ENCODE measurements around the gene NSD1.
A peak's percentile ranks its signal among the peaks of the same experiment; 100 is the strongest.

Gene NSD1, protein sequence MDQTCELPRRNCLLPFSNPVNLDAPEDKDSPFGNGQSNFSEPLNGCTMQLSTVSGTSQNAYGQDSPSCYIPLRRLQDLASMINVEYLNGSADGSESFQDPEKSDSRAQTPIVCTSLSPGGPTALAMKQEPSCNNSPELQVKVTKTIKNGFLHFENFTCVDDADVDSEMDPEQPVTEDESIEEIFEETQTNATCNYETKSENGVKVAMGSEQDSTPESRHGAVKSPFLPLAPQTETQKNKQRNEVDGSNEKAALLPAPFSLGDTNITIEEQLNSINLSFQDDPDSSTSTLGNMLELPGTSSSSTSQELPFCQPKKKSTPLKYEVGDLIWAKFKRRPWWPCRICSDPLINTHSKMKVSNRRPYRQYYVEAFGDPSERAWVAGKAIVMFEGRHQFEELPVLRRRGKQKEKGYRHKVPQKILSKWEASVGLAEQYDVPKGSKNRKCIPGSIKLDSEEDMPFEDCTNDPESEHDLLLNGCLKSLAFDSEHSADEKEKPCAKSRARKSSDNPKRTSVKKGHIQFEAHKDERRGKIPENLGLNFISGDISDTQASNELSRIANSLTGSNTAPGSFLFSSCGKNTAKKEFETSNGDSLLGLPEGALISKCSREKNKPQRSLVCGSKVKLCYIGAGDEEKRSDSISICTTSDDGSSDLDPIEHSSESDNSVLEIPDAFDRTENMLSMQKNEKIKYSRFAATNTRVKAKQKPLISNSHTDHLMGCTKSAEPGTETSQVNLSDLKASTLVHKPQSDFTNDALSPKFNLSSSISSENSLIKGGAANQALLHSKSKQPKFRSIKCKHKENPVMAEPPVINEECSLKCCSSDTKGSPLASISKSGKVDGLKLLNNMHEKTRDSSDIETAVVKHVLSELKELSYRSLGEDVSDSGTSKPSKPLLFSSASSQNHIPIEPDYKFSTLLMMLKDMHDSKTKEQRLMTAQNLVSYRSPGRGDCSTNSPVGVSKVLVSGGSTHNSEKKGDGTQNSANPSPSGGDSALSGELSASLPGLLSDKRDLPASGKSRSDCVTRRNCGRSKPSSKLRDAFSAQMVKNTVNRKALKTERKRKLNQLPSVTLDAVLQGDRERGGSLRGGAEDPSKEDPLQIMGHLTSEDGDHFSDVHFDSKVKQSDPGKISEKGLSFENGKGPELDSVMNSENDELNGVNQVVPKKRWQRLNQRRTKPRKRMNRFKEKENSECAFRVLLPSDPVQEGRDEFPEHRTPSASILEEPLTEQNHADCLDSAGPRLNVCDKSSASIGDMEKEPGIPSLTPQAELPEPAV (N-terminal part only)

GRCh38 chr5:177133096-177133852 lies at the start of gene NSD1:
NSD1 (plus strand) TSS chr5:177133773; CDS start chr5:177135104, 1,331 bp downstream.
- H3K36me3 ChIP-seq (ENCODE audit: control insufficient read depth, insufficient read depth, low read length), result peaks cover 35% of the 10 kb centered on the region
- H3K9me3 ChIP-seq (ENCODE audit: control insufficient read depth, insufficient read depth, low read length), result no peaks in the 10 kb centered on the region
- peak within 1 kb of the TSS; percentile 94 for H3K9ac ChIP-seq (ENCODE audit: low read depth, low read length)
- H3K27ac ChIP-seq (ENCODE audit: low read depth, low read length), result peak within 1 kb of the TSS; percentile 97
- H3K27me3 ChIP-seq (ENCODE audit: control insufficient read depth, insufficient read depth, low read length), result no peaks in the 10 kb centered on the region
- peak within 1 kb of the TSS; percentile 76 for H3K4me3 ChIP-seq (ENCODE audit: low read depth, low read length)
- peaks cover 35% of the 10 kb centered on the region for H3K4me1 ChIP-seq (ENCODE audit: control insufficient read depth, insufficient read depth, low read length)

- no peaks in the 10 kb centered on the region for H3K27me3 ChIP-seq (ENCODE audit: control insufficient read depth, insufficient read depth, low read length)
- no peaks in the 10 kb centered on the region for H3K9me3 ChIP-seq (ENCODE audit: control insufficient read depth, insufficient read depth, low read length)
- H3K36me3 ChIP-seq (ENCODE audit: control insufficient read depth, insufficient read depth, low read length), result 0 out of 2 replicates have a peak, but pooled peaks cover 4% of the 10 kb centered on the region
- H3K9ac ChIP-seq (ENCODE audit: low read depth, low read length), result no peak overlapping the region
- H3K4me3 ChIP-seq (ENCODE audit: low read depth, low read length), result no peak overlapping the region
- H3K4me1 ChIP-seq (ENCODE audit: control insufficient read depth, insufficient read depth, low read length), result peaks cover 9% of the 10 kb centered on the region
- no peak overlapping the region for H3K27ac ChIP-seq (ENCODE audit: low read depth, low read length)
These were observed 49.4 kb upstream of the NSD1 start for GRCh38 chr5:177084175-177084574.

DNA sequence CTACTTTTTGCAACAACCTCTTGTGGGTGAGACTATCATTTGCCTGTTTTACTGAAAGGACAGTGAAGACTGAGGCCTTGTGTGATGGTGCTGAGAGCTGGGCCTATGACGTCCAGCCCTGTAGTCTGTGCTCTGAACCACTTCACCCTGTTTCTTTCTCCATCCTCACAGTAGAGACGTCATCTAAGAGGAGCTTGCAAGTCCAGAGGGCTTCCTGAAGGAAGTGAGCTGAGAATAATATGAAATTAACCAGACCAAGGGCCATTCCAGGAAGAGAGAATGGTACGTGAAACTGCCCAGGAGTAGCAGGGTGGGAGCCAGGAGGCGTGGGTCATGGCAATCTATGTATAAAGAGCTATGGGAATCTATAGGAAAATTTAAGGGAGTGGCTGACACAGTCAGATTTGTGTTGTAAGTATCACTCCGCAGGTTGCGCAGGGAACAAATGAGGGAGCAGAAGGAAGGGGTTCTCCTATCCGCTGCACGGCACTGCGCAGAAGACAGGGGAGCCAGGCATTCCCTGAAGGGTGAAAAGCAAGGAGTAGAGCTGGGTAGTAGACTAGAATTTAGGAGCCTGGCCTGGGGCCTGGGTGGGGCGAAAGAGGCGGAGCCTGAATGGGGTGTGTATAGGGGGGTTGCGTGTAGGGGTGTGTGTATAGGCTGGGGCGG lies 47.5 kb upstream of the NSD1 start:
- Histone ChIP-seq H3K4me1 (ENCODE audit: control insufficient read depth, insufficient read depth, low read length) (peaks cover 9% of the 10 kb centered on the region), H3K4me3 (ENCODE audit: low read depth, low read length) (peak overlapping the region; percentile 37; the same call in 1 of the 2 replicates), H3K9me3 (ENCODE audit: control insufficient read depth, insufficient read depth, low read length) (no peaks in the 10 kb centered on the region), H3K9ac (ENCODE audit: low read depth, low read length) (no peak overlapping the region), H3K27me3 (ENCODE audit: control insufficient read depth, insufficient read depth, low read length) (no peaks in the 10 kb centered on the region), H3K36me3 (ENCODE audit: control insufficient read depth, insufficient read depth, low read length) (peaks cover 20% of the 10 kb centered on the region), H3K27ac (ENCODE audit: low read depth, low read length) (no peak overlapping the region)

DNA sequence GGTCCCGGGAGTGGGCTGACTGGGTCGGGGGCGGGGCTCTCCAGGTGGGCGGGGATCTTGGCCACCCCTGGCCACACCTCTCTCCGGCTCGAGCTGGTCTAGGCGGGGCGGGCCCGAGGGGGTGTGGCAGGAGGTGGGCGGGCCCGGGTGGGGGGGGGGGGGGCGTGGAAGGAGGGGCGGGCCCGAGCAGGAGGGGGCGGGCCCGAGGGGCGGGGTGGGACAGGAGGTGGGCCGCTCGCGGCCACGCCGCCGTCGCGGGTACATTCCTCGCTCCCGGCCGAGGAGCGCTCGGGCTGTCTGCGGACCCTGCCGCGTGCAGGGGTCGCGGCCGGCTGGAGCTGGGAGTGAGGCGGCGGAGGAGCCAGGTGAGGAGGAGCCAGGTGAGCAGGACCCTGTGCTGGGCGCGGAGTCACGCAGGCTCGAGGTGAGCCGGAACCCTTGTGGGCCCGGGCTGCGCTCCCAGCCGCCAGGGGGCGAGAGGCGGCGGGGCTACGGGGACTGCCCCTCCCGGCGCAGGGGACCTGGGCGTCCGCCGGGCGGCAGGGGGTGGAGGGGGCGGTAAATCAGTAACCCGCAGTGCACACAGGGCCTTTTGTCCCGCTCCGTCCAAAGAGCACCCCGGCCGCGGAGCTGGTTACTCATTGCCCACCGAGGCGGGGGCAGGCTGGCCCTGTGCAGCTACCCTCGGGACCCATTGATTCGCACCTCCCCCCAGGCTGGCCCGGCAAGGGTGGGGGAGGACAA lies 46.7 kb upstream of the NSD1 start, which contains the start of gene FGFR4:
Gene FGFR4, plus strand, starts transcription at position 262 of the 744 bp plus-strand sequence. CDS start 2,688 bp downstream, outside the sequence.
- H3K9me3 ChIP-seq (ENCODE audit: control insufficient read depth, insufficient read depth, low read length), result no peaks in the 10 kb centered on the region
- H3K36me3 ChIP-seq (ENCODE audit: control insufficient read depth, insufficient read depth, low read length), result peaks cover 27% of the 10 kb centered on the region
- peak within 1 kb of the TSS; percentile 76 for H3K4me3 ChIP-seq (ENCODE audit: low read depth, low read length)
- H3K27ac ChIP-seq (ENCODE audit: low read depth, low read length), result peak within 1 kb of the TSS; percentile 83
- H3K4me1 ChIP-seq (ENCODE audit: control insufficient read depth, insufficient read depth, low read length), result peaks cover 9% of the 10 kb centered on the region
- no peaks in the 10 kb centered on the region for H3K27me3 ChIP-seq (ENCODE audit: control insufficient read depth, insufficient read depth, low read length)
- H3K9ac ChIP-seq (ENCODE audit: low read depth, low read length), result peak within 1 kb of the TSS; percentile 55

DNA sequence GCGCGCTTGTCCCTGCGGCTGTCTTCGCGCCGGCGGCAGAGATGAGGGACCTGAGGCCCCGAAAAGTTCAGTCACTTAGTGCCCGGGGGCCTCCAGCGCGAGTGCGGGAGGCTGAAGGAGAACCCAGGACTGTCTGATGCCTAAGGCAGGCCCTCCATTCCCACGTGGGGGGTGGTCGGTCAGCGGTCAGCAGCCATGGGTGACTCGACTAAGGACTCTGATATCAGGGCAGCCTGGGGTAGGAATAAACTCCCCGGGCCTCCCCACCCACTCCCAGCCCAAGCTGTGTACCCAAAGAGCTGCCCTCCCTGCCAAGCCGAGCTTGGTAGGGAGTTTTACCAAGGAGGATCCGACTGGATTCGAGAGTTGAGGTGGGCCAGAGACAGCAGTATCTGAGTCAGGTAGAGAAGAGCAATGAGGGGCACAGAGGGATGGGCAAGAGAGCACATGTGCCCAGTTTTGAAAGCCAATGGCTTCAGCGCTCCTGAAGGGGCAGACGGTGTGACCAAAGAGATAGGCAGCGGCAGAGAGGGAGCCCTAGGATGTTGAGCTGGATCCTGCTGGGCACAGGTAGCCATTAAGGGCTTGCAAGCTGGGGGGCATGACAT lies 46.1 kb upstream of the NSD1 start:
- H3K9ac ChIP-seq (ENCODE audit: low read depth, low read length), result peak overlapping the region; percentile 55
- peak overlapping the region; percentile 83 for H3K27ac ChIP-seq (ENCODE audit: low read depth, low read length)

GRCh38 chr5:177089127-177089526 lies 44.4 kb upstream of the NSD1 start:
- peaks cover 49% of the 10 kb centered on the region for H3K36me3 ChIP-seq (ENCODE audit: control insufficient read depth, insufficient read depth, low read length)
- H3K9me3 ChIP-seq (ENCODE audit: control insufficient read depth, insufficient read depth, low read length), result no peaks in the 10 kb centered on the region
- H3K4me3 ChIP-seq (ENCODE audit: low read depth, low read length), result no peak overlapping the region
- no peak overlapping the region for H3K27ac ChIP-seq (ENCODE audit: low read depth, low read length)
- no peaks in the 10 kb centered on the region for H3K27me3 ChIP-seq (ENCODE audit: control insufficient read depth, insufficient read depth, low read length)
- H3K4me1 ChIP-seq (ENCODE audit: control insufficient read depth, insufficient read depth, low read length), result peaks cover 9% of the 10 kb centered on the region
- no peak overlapping the region for H3K9ac ChIP-seq (ENCODE audit: low read depth, low read length)

More for the DNA sequence above, 46.1 kb upstream of the NSD1 start:
- Histone ChIP-seq H3K4me1 (ENCODE audit: control insufficient read depth, insufficient read depth, low read length) (peaks cover 9% of the 10 kb centered on the region), H3K36me3 (ENCODE audit: control insufficient read depth, insufficient read depth, low read length) (peaks cover 34% of the 10 kb centered on the region), H3K9me3 (ENCODE audit: control insufficient read depth, insufficient read depth, low read length) (no peaks in the 10 kb centered on the region), H3K27me3 (ENCODE audit: control insufficient read depth, insufficient read depth, low read length) (no peaks in the 10 kb centered on the region), H3K4me3 (ENCODE audit: low read depth, low read length) (peak overlapping the region; percentile 76)

- Histone ChIP-seq H3K4me3 (ENCODE audit: low read depth, low read length) (no peak overlapping the region), H3K9me3 (ENCODE audit: control insufficient read depth, insufficient read depth, low read length) (no peaks in the 10 kb centered on the region), H3K27ac (ENCODE audit: low read depth, low read length) (no peak overlapping the region), H3K9ac (ENCODE audit: low read depth, low read length) (no peak overlapping the region), H3K36me3 (ENCODE audit: control insufficient read depth, insufficient read depth, low read length) (peaks cover 57% of the 10 kb centered on the region), H3K4me1 (ENCODE audit: control insufficient read depth, insufficient read depth, low read length) (peaks cover 9% of the 10 kb centered on the region), H3K27me3 (ENCODE audit: control insufficient read depth, insufficient read depth, low read length) (no peaks in the 10 kb centered on the region)
These were observed 43.5 kb upstream of the NSD1 start for GRCh38 chr5:177089825-177090641.

DNA sequence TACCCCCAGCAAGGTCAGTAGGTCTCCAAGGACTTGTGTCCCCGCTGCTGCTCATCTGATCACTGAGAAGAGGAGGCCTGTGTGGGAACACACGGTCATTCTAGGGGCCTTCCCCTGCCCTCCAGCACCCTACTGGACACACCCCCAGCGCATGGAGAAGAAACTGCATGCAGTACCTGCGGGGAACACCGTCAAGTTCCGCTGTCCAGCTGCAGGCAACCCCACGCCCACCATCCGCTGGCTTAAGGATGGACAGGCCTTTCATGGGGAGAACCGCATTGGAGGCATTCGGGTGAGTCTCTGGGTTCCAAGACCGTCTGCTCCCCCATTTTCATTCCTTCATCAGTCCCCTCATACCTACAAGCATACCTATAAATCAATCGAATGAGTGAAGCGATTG lies 42.8 kb upstream of the NSD1 start:
- no peak overlapping the region for H3K27ac ChIP-seq (ENCODE audit: low read depth, low read length)
- no peak overlapping the region for H3K9ac ChIP-seq (ENCODE audit: low read depth, low read length)
- no peak overlapping the region for H3K4me3 ChIP-seq (ENCODE audit: low read depth, low read length)
- peaks cover 64% of the 10 kb centered on the region for H3K36me3 ChIP-seq (ENCODE audit: control insufficient read depth, insufficient read depth, low read length)
- H3K9me3 ChIP-seq (ENCODE audit: control insufficient read depth, insufficient read depth, low read length), result no peaks in the 10 kb centered on the region
- peaks cover 9% of the 10 kb centered on the region for H3K4me1 ChIP-seq (ENCODE audit: control insufficient read depth, insufficient read depth, low read length)
- H3K27me3 ChIP-seq (ENCODE audit: control insufficient read depth, insufficient read depth, low read length), result no peaks in the 10 kb centered on the region

Data from HUES48 (cell line).